ENCODE data around the gene MAGI2.

MAGI2 gene

DNA sequence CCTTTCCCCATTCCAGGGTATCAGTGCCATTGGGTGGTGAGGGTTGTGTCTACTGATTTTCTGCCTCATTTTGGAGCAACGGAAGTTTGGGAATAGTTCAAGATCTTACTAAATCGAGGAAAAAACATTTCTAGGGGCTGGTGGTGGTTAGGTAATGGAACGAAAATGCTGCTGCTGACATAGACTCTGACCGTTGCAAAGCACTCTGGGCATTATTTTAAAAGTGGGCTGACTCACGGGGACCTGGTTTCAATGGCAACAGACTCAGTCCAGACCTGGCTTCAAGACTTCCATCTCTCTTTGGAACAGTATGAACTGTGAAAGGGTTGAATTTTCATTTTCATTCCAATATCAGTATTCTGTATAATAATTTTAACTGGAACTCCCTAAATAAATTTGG, 1370.9 kb downstream of the MAGI2 start:
- no peak for DNase-seq (ENCODE audit: low read depth)

- DNase-seq (ENCODE audit: low read depth), result no peak
Measured at GRCh38 chr7:78081888-78082287, 1371.6 kb downstream of the MAGI2 start.

GRCh38 chr7:78081344-78081743, 1372.1 kb downstream of the MAGI2 start:
- no peak for DNase-seq (ENCODE audit: low read depth)

DNA sequence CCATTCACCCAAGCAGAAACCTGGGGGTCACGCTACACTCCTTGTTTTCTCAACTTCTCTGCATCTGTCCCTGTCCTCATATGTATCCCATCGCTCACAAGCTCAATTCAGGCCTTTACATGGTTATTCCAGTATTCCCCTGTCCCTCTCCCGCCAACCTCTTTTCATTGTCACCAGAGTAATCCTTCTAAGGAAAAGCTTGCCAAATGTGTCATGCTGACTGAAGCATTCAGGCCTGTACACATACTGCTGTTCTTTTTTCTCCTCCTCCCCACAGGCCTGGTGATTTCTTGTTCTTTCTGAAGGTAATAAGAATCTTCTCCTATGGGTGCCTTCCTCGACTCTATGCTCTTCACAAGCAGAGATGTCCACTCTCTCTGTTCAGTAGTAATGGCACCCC, 1372.7 kb downstream of the MAGI2 start:
- no peak for DNase-seq (ENCODE audit: low read depth)

DNA sequence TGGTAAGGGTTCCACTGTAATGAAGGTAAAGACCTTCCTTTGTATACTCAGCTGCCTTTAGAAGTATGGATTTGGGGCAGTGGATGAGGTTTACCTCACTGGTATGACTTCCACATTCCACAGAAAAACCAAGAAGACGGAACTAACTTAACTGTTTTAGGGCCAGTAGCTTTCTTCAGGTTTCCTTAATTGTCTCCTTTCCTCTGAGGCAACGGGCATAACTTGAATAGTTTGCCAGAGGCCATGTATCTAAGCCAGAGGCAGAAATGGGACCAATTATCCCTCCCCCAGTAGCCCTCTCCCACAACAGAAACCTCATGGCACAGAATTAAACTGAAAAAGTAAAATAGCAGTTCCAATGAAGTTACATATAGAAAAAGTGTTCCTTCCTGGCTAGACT, 1373.2 kb downstream of the MAGI2 start:
- DNase-seq (ENCODE audit: low read depth), result no peak

GRCh38 chr7:78074713-78075112, 1378.8 kb downstream of the MAGI2 start:
- no peak for DNase-seq (ENCODE audit: low read depth)

DNA sequence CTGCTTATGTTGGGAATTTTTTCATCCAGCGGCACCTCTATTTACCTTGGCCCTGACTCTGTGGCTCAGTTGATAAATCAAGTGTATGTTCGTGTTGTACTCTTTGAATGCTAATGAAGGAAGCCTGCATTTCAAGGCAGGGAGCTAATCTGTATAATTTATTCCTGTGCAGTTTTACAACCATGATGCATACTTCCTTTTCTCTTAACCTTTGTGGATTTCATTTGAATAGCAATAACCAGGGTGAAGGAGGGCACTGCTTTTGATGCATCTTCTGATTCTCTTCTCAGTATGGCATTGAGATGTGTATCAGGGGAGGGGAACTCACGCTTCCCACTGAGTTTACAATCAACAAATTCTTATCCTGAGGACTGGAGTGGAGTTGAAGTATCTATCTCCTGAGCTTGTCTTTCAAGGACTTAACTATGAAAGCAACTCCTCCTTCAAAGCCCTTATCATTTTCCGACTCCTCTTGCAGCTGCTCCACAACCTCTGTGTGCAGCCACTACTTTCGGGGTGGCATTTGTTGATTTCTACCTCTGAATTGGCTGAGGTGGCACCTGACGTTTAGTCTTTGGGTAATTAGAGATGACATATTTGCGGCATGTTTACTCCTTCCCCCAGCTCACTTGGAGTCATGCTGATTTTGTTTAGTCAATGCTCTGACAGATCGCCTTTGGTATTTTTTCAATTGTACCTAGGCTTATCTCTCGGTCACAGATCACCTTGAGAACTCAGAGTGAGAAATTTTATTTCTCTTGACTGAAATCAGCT, 1379.7 kb downstream of the MAGI2 start:
- DNase-seq (ENCODE audit: low read depth), result no peak

DNA sequence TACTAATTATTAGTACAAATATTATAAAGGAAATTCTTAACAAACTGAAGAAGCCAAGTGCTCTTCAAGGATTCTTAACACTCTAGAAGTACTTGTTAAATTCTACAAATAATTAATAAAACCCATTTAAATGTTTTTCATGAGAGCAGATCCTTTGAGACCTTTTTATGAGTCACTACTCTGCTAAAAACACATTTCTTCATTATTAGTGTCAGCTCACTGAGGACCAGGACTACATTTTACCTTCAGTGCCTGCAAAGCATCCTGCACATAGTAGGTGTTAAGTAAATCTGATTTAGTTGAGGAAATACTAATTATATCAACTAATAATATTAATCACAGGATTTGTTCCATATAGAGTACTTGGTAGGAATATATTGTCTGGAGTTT, 1381.3 kb downstream of the MAGI2 start:
- no peak for DNase-seq (ENCODE audit: low read depth)

GRCh38 chr7:78071491-78072200, 1381.8 kb downstream of the MAGI2 start:
- no peak for DNase-seq (ENCODE audit: low read depth)

DNA sequence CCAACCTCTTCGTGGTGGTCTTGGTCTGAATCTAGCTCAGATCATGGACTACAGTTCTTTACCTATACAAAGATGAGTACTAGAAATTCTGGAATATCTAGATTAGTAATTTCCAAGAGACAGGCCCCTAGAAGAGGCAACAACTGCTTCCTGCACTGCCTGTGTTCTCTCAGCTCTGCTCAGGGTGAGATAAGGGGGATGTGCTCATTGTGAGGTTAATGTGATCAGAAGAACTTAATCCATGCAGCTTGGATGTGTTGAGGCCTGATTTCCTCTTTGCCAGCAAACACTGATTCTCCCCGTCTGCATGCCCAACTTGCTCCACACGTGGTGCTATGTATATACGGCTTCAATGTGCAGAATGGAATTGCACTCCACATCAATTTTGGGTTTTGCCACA, 1386.9 kb downstream of the MAGI2 start:
- no peak for DNase-seq (ENCODE audit: low read depth)

DNA sequence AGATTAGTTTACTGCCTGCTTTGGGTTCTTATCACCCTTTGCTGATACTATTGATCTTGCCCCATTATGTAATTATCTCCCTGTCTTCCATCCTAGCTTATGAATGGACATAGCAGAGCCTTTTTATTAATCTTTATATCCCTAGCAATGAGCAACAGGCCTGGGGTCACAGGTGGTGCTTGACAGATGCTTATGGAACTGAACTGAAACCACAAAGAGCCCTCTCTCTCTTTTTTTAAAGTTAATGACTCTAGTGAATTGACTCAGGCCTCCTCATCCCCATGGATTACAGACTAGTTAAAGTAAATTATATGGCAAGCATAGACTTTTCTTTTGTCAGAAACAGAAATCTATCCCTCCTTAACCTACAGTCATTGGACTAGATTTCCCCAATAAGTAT, 1389.7 kb downstream of the MAGI2 start:
- DNase-seq (ENCODE audit: low read depth), result no peak

- DNase-seq (ENCODE audit: low read depth), result no peak
Measured at GRCh38 chr7:78062214-78062613, 1391.3 kb downstream of the MAGI2 start.

DNA sequence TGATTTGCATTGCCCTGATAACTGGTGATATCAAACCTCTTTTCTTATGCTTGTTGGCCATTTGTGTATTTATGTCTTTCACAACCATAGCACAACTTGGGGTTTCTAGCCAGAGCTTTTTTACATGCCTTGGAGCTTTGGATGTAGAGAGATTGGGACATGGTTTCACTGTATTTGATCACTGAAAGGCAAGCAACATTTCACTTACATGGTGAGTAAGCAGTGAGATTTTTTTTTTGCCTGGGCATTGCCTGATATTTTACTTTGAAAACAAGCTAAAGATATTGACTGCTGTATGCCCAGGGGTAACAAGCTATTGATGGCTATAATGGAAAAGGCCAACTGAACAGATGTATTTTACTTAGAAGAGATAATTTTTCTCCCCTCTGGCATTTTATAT, 1395.9 kb downstream of the MAGI2 start:
- DNase-seq (ENCODE audit: low read depth), result no peak

- no peak for DNase-seq (ENCODE audit: low read depth)
Measured at GRCh38 chr7:78055599-78055998, 1397.9 kb downstream of the MAGI2 start.

DNA sequence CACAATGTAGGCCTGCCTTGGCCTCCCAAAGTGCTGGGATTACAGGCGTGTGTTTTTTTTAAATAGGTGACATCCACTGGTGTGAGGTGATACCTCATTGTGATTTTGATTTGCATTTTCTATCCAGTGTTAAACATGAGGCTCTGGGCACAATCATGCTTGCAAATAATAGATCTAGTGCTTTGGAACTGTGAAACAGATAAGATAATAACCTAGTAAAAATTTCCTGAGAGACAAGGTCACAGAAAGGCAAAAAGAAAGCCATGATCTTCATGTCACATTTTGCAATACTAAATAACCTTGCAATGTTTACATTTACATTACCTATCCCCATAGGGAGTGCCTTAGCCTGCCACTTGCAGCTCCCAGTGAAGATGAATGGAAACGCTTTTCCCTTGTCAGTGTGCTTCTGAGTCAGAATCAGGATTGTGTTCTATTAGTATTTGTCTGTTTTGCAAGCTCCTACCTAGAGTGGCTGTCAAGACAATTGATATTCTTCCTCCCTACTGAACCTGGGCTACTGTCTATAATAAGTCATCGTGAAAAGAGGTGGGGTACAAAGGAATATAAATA, 1398.4 kb downstream of the MAGI2 start:
- no peak for DNase-seq (ENCODE audit: low read depth)

DNA sequence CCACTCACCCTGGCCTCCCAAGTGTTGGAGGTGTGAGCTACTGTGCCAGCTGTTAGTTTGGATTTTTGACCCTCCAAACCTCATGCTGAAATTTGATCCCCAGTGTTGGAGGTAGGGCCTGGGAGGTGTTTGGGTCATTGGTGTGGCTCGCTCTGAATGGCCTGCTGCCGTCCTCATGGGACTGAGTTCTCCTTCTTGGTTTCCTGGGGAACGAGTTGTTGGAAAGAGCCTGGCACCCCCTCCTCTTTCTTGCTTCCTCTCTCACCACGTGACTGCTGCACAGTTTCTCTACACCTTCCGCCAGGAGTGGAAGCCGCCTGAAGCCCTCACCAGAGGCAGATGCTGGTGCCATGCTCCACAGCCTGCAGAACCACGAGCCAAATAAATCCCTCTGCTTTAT, 1401.4 kb downstream of the MAGI2 start:
- no peak for DNase-seq (ENCODE audit: low read depth)

DNA sequence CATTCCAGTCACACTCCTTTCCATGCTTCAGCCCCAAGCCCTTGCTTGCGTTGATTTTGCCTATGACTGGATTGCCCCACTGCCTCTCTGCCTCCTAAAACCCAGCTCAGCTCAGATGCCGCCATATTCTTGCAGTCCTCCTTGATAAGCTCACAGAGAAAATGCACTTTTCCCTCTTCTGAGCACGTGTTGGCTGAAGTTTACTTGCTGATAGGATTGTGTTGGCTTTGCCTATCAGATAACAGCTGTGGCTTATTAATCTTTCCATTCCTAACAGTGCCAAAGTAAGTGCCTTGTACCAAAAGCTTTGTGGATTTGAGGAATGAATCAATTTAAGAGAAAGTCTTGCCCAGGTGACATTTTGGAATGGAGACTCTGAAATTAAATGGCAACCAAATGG, 1405.7 kb downstream of the MAGI2 start:
- DNase-seq (ENCODE audit: low read depth), result no peak

DNA sequence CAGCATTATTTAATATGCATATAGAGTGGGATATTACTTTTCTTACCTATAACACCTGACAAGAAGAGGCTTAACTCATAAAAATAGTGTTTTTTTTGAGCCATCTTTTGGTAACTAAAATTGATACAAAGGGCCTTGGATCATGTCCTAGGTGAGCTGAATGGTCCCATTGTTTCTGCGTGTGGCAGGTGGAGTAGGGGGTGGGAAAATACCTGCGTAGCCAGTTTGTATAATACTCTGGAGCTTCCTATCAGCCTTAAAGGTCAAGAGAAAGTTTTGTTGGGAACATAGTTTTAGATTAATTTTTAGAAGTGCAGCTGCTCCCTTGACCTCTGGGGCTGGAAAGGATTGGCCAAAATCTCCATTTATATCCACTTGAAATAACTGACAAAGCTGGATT, 1410.3 kb downstream of the MAGI2 start:
- DNase-seq (ENCODE audit: low read depth), result no peak

- DNase-seq (ENCODE audit: low read depth), result no peak
Measured at GRCh38 chr7:78041423-78041822, 1412.0 kb downstream of the MAGI2 start.

DNA sequence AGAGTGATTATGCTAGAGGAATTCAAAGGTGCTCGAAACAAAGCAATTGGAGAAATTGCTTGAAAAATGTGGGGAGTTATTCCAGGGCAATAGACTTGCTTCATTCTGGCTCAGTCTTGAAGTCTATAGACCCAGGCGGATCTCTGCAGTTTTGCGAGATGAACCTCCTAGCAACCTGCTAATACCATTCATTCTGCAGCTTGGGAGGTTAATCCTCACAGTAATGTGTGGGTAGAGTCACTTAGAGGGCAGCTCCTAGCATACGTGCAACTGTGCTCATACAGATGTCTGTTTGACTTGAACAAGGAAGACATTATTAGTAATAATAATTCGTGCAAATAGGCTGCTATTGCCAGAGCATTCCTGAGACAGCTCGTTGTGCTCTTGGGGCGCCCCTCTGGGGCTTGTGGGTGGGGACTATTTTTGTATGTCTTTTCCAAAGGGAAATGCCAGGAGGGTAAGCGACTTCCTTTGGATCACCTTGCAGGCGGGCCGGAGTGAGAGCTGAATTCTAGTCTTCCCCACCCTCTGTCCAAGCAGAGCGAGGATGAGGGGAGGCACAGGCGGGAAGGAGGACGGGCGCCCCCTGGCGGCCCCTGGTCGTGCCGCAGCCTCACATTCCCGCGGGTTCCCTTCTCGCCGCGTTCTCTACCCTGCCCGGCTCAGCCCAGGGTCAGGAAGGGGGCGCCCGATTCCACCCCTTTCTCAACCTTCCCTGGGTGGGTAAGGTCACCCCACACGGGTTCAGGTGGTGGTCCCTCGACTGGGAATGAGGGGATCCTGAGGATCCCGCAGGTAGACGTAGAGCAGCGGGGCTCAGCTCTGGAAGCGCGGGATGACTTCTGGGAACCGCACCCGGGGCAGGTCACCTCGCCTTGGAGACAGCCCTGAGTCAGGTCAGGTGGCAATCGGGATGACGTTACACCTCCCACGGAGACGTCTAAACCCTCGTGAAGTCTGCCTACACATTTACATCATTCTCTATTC, 1413.4 kb downstream of the MAGI2 start:
- DNase-seq (ENCODE audit: low read depth), result no peak

GRCh38 chr7:78038465-78039080, 1414.9 kb downstream of the MAGI2 start:
- no peak for DNase-seq (ENCODE audit: low read depth)

DNA sequence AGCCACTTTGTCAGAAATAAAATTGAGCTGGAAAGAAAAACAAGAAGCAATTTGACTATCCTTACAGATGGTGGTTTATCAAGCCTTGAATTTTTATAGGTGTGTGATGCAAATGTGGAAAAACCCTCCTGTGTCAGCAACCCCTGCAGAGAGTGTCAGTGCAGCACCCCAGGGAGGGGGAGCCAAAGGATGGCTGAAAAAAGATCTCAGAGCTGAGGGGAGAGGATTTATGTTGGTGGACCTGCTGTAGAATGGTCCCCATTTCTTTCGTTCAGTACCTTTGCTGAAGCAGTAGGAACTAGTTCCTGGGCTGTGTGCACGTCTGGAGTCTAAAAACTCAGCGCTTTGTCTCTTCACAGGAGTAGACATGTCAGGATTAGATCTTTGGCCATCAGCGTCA, 1415.9 kb downstream of the MAGI2 start:
- DNase-seq (ENCODE audit: low read depth), result no peak
